ENCODE measurements around the gene MSI2. TPM values are rescaled to one million over a fixed set of nuclear protein-coding genes. Genes with fewer than 3 reads are reported as not detected.

MSI2 gene
- total RNA-seq, 1 donor from 2014 or later, result 28.0 TPM

GRCh38 chr17:57724729-57725125 lies 468.4 kb downstream of the MSI2 start:
- DNase-seq (ENCODE audit: low spot score), result no peak

- DNase-seq (ENCODE audit: low spot score), result no peak
Observed at GRCh38 chr17:57726213-57726790, 470.0 kb downstream of the MSI2 start.

- no peak for DNase-seq (ENCODE audit: low spot score)
Observed at GRCh38 chr17:57726838-57727237, 470.5 kb downstream of the MSI2 start.

- DNase-seq (ENCODE audit: low spot score), result no peak
Observed at GRCh38 chr17:57727630-57728175, 471.4 kb downstream of the MSI2 start.

GRCh38 chr17:57730026-57730701 lies 473.8 kb downstream of the MSI2 start:
- DNase-seq (ENCODE audit: low spot score), result no peak

GRCh38 chr17:57732062-57732461 lies 475.7 kb downstream of the MSI2 start:
- no peak for DNase-seq (ENCODE audit: low spot score)

GRCh38 chr17:57733085-57733484 lies 476.8 kb downstream of the MSI2 start:
- DNase-seq (ENCODE audit: low spot score), result no peak

Other genes with a start within 250 kb of the MSI2 start
- gene AKAP1, start 171.3 kb upstream of the MSI2 start, total RNA-seq, result 49.1 TPM